Erythroblast (primary cell): ENCODE measurements around the gene MACROD2.
"Not testable (repeated sequence)": the region's sequence is repeated elsewhere in the genome, so short reads cannot be mapped to it uniquely, and the experiment has no call there.

Experiments used
- DNase-seq, 2 experiments: peaks; one replicate each; lab custom pipeline; 2025; lab: John Stamatoyannopoulos, UW
- GATA1 ChIP-seq: IDR thresholded peaks from 2 replicates; pipeline ENCODE4 v1.6.1; 2011; ENCODE audit warnings: low read depth, mild to moderate bottlenecking, control low read depth, low read length, moderate library complexity
- POLR2A ChIP-seq: IDR thresholded peaks from 2 replicates; pipeline ENCODE4 v1.6.1; 2011; ENCODE audit warnings: mild to moderate bottlenecking, low read length

Gene MACROD2

DNA sequence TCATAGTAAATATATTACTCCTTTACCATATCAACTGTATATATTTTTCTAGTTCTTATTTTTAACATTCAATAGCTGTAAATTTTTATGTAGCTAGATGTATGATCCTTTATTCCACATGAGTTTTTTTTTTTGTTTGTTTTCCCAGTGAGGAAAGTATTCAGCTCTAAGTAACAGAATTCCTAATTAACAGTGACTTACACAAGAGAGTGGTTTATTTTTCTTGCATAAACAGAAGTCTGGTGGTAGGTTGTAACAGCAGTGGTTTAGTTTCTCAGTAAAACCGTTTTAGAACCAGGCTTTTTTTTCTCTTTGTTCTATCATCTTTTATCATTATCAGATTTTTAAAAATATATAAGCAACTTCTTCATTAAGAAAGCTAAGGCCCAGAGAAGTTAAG lies 459.0 kb downstream of the MACROD2 start:
- no peak for DNase-seq
- no peak for TF ChIP-seq POLR2A
- TF ChIP-seq GATA1: no peak

DNA sequence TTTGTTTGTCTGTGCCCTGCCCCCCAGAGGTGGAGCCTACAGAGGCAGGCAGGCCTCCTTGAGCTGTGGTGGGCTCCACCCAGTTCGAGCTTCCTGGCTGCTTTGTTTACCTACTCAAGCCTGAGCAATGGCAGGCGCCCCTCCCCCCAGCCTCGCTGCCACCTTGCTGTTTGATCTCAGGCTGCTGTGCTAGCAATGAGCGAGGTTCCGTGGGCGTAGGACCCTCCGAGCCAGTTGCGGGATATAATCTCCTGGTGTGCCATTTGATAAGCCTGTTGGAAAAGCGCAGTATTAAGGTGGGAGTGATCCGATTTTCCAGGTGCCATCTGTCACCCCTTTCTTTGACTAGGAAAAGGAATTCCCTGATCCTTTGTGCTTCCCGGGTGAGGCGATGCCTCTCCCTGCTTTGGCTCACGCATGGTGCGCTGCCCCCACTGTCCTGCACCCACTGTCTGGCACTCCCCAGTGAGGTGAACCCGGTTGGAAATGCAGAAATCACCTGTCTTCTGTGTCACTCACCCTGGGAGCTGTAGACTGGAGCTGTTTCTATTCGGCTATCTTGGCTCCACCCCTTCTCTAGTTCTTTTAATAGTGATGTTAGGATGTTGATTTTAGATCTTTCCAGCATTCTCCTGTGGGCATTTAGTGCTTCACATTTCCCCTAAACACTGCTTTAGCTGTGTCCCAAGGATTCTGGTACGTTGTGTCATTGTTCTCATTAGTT lies 471.9 kb downstream of the MACROD2 start:
- DNase-seq: not testable (repeated sequence)

DNA sequence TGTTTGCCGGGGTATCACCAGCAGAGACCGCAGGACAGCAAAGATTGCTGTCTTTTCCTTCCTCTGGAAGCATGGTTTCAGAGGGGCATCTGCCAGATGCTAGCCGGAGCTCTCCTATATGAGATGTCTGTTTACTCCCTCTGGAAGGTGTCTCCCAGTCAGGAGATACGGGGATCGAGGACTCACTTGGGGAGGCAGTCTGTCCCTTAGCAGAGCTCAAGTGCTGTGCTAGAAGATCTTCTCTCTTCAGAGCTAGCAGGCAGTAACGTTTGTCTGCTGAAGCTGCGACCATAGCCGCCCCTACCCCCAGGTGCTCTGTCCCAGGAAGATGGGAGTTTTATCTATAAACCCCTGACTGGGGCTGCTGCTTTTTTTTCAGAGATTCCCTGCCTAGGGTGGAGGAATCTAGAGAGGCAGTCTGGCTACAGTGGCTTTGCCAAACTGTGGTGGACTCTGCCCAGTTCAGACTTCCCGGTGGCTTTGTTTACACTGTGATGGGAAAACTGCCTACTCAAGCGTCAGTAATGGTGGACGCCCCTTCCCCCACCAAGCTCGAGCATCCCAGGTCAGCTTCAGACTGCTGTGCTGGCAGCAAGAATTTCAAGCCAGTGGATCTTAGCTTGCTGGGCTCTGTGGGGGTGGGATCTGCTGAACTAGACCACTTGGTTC lies 475.0 kb downstream of the MACROD2 start:
- TF ChIP-seq GATA1: no peak
- no peak for TF ChIP-seq POLR2A
- no peak for DNase-seq

DNA sequence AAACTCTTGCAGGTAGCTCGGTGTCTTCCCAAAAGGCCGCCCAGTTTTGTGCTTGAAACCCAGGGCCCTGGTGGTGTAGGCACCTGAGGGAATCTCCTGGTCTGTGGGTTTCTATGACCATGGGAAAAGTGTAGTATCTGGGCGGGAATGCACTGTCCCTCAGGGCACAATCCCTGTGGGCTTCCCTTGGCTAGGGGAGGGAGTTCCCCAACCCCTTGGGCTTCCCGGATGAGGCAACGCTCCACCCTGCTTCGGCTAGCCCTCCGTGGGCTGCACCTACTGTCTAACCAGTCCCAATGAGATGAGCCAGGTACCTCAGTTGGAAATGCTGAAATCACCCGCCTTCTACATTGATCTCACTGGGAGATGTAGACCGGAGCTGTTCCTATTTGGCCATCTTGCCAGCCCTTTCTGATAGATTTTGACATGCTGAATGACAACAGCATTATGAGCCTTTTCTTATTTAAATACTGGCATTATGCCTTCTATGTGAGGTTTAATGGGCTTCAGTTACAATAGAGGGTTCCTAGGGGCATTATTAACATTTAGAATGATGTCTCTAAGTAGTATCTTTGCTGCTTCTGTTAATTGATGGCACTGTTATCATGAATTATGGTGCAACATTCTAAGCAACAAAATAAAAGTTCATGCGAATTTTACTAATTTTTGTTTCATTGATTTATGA lies 475.8 kb downstream of the MACROD2 start:
- TF ChIP-seq GATA1: no peak
- TF ChIP-seq POLR2A: no peak
- no peak for DNase-seq

DNA sequence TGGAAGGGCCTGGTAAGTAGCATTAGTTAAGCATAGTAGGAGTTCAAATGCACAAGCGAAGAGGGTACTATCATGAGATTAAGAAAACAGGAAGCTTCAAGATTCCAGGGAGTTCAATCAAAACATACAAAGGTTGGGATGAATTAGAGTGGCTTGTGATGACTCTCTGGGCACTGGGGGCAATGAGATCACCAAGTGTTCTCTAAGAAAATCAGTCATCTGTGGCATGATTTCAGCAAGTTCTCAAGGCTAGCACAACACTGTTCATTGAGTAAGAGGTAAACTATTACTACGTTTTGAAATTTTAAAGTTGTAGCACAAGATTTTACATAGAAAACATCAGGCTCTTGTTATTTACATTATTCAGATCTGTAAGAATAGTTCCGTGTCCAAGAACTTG lies 481.8 kb downstream of the MACROD2 start:
- TF ChIP-seq GATA1 (no peak), POLR2A (no peak)
- DNase-seq: no peak

DNA sequence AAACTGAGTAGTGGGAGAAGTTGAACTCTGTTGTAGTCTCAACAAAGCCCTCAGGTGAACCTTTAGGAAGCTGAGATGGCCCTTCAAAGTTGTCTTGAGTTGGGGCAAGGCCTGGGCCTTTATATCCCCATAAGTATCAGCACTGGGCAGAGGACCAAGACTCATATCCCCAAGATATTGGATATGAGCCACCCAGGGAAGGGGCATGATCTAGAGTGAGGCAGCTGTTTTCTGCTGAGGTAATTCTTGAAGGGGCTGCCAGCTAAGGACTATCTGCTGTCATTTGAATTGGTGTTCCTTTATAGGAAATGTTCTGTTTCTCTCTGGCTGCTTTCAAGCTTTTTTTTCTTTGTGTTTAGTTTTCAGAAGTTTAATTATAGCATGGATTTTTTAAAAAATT lies 482.8 kb downstream of the MACROD2 start:
- no peak for DNase-seq
- TF ChIP-seq POLR2A (no peak), GATA1 (no peak)

DNA sequence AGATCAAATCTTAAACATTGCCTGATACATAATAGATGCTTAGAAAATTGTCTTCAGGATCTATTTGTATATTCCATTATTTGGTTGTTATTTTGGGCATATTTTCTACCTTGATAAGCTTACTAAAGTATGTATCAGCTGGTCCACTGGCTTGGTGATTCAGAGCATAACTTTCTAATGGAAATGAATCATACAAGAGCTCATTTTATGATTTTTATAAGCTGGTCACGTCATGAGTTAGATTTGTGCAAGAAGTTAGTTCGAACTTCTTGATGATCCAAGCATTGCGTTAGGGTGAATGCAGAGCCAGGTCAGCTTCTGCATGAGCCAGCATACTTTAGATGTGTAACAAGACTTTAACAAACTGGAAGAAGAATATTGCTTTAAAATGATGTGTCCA lies 486.5 kb downstream of the MACROD2 start:
- TF ChIP-seq GATA1: no peak
- no peak for TF ChIP-seq POLR2A
- no peak for DNase-seq

DNA sequence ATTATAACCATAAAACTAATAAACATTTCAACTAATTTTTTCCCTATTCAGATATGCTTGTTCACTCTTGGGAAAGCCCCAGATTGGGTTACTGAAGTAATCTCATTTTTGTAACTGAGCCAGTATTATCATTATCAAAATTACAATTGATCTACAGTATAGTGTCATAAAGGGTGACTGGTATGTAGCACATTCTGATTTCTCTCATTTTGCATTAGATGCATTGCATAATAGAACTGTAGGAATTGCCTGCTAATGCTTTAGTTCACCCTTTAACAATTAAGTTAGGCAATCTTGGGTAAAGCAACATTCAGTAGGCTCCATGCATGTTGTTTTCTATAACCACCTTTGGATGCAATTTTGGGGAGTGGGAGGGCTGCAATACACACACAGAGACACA lies 492.9 kb downstream of the MACROD2 start:
- no peak for DNase-seq
- TF ChIP-seq GATA1 (no peak), POLR2A (no peak)

DNA sequence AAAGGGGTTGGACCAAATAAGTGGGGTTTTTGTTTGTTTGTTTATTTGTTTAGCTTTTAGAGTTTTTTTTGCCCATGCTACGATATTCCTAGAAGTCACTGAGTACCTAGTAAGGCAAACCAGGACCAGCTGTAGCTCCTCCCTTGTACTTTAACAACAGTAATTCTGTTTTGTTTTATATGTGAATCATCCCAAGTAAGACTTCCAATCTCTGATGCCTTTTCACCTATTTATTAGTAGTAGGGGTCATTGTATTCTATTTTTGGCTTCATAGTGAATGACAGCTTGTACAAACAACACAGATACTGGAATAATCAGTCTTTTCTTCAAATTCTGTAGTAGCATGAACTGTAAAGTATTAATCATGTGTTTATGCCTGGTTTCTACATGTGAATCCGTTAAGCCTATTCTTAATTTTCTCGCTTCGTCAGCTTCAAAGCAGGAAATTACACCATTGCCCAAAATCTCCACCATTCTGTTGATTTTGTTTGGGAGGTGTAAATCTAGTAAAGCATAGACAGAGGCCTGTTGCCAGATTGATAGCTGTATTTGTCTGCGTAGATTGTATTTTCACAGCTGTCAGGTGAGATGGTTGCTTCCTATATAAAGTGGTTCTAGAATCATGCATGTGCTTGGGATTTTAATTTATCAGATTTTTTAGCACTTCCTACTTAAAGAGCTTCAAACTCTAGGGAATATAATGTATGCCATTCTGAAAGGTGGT lies 493.6 kb downstream of the MACROD2 start:
- no peak for DNase-seq
- no peak for TF ChIP-seq GATA1
- no peak for TF ChIP-seq POLR2A

DNA sequence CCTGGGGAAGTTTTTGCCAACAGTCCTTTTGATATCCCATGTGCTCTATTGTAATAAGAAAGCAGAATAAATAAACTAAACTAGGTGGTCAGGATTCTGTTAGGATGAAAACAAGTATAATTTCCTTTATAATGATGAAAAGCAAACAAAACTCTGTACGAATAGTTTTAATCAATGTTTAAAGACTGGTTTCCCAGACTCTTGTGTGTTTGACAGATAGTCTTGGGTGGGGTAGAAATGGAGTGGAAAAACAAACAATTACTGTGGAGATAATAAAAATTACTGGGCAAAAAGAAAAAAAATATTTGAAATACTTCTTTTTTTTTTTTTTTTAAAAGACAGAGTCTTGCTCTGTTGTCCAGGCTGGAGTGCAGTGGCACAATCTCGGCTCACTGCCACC lies 494.2 kb downstream of the MACROD2 start:
- no peak for TF ChIP-seq GATA1
- no peak for DNase-seq

DNA sequence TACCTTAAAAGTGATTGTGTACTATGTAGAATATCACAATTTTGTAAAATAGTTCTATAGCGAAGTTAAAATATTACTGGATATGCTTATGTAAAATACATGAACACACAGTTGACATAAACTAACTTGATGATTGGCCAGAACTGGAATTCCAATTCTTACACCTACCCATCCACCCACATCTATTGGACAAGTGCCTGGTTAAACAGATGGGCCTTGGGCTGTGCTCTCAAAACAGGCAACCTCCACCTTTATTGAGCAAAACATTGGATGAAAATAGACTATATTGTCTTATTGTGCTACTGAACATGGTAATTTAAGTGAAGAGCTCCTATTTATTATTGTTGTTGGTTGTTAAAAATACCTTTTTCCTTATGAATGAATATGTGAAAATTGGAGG lies 496.1 kb downstream of the MACROD2 start:
- DNase-seq: no peak
- TF ChIP-seq GATA1 (no peak), POLR2A (no peak)

DNA sequence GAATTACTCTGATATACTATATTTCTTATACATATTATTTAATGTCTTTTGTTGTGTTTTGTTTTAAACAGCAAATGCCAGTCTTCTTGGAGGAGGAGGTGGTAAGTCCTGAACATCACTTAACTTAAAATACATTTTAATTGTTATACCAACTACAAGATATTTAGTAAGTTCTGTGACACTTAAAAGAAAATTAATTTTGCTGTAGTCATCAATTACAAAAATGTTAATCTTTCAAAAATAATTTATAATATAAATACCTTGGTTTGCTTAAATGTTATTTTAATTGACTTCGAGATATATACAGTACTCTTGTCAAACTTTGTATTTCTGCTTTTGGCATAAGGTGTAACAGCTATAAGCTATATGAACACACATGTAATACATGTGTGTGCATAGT lies 498.1 kb downstream of the MACROD2 start:
- no peak for TF ChIP-seq GATA1
- TF ChIP-seq POLR2A: no peak
- DNase-seq: no peak

DNA sequence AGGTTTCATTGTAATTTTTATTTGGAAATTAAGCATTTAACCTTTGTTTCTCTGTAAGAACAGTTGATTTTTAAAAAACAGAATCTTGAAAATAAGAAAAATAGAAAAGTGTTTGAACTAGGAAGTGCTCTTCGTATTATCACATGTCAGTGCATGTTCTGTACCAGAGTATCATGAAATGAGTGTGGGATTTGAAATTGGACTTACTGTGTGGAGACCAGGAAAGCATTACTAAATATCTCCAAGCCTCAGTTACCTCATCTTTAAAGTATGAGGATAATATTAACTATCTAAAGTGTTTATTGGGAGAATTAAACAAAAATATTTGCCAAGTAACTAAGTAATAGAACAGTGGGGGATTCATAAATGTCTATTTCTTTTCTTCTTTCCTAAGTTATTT lies 499.0 kb downstream of the MACROD2 start:
- TF ChIP-seq POLR2A (no peak), GATA1 (no peak)
- DNase-seq: no peak

DNA sequence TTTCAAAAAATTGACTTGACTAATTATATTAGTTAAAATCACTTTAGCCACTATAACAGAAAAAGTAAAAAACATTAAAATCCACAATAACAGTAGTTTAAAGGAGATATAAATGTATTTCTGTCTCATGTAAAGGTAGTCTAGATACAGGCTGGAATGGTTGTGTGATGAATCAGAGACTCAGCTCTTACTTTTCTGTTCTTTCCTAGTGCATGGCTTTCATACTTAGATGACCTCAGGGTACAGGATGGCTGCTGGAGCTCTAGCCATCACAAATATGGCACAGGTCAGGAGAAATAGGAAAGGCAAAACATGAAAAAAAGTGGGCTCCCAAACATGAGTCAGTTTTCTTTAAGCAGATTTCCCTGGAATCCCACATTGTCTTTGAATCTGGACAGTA lies 499.8 kb downstream of the MACROD2 start:
- no peak for TF ChIP-seq POLR2A
- no peak for TF ChIP-seq GATA1

DNA sequence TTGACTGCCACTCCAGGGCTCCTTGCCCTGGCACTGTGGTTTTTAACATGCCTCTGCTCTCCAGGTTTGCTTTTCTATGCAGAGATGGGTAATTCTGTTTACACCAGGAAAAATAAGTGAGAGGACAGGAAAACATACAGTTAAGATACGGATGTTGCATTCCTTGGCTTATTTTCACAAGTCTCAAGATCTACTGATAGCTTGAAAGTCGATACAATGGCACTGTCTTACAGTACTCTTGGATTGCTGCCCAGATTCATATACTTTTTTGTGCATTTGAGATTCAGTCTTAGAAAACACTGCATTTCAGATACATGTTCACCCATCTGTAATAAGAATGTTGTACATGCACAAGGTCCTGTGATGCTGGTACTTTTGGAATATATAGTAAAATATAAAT lies 501.7 kb downstream of the MACROD2 start:
- DNase-seq: no peak
- TF ChIP-seq POLR2A (no peak), GATA1 (no peak)

More for the DNA sequence above, 499.8 kb downstream of the MACROD2 start:
- no peak for DNase-seq

DNA sequence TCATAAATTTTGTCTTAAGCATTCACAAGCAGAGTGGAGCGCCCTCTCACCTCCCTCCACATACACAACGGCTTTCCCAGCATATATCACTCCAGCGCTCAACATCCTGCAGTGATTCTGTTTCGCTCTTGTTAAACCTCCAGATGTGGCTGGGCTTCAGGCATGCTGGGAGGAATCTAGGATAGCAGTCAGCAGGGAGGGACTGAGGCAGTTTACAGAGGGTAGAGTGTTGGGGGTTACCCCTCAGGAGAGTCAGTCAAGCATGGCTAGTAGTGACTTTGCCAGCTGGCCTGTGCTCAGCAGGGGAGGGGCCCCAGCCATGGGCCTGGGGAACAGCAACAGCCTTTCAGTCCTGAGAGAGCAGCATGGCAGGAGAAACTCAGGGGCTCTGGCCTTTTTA lies 503.5 kb downstream of the MACROD2 start:
- no peak for DNase-seq
- TF ChIP-seq POLR2A (no peak), GATA1 (no peak)
